Pancreas (tissue), 10 donors: ENCODE results near the gene KRT7. TPM values are rescaled to one million over a fixed set of nuclear protein-coding genes. Genes with fewer than 3 reads are reported as not detected.

Experiments used
- ATAC-seq, 4 donors: fragments of 200-7000 bp; cut with Tn5 transposase; one replicate each; pipeline versions ENCODE4 v1.8.0 to v1.9.1; 2020; ENCODE audit warnings: mild to moderate bottlenecking in 4 of 4, moderate library complexity in 4 of 4
- DNase-seq, 6 donors: peaks; one replicate each; pipeline ENCODE4 v3.0.0-alpha.2; 2020
- FAIRE-seq: peaks from 2 replicates; lab custom pipeline; 2012; peaks lifted over from hg19 to GRCh38; lab: Jason Lieb, UNC
- H3K27ac ChIP-seq, 4 donors: fragments of 200-600 bp; sonication (generic); 1 replicate in 3 of 4; 2 replicates in 1 of 4; pipeline versions ENCODE4 v1.5.0 to v1.8.0; 2020
- H3K27me3 ChIP-seq, 4 donors: fragments of 200-600 bp; one replicate each; pipeline ENCODE4 v1.8.0; 2021
- H3K36me3 ChIP-seq, 3 donors: fragments of 200-600 bp; sonication (generic) in 1 of 3; one replicate each; pipeline versions ENCODE4 v1.5.0 to v1.8.0; 2020 to 2021
- H3K4me1 ChIP-seq, 3 donors: fragments of 200-600 bp; one replicate each; pipeline ENCODE4 v1.8.0; 2021
- H3K4me3 ChIP-seq, 4 donors: fragments of 200-600 bp; sonication (generic) in 2 of 4; one replicate each; pipeline versions ENCODE4 v1.5.0 to v1.8.0; 2020 to 2021
- H3K9me3 ChIP-seq, 4 donors: fragments of 200-600 bp; one replicate each; pipeline ENCODE4 v1.8.0; 2021
- WGBS, 2 donors: extraction: QIAGEN DNeasy Blood & Tissue Kit; methylation state at CpG; one replicate each; pipeline ENCODE4 v1.1.7; 2013; 5-methylcytosine and 5-hydroxymethylcytosine counted together
- intact Hi-C, 3 donors: fragments of 100-400 bp; cut with DNase I; formaldehyde crosslinking; loops; one replicate each; pipeline versions ENCODE4 v1.11.1 to v1.14.2; 2022
- polyA plus RNA-seq, 2 donors: library from polyadenylated mRNA; stranded (reverse); fragments of 200-250 nt; gene quantifications; one replicate each; pipeline ENCODE4 v1.2.3, GENCODE V29; 2013
- total RNA-seq, 6 donors: library from RNA; stranded (reverse); fragmentation: NEBNext Ultra II Directional in 4 of 6; extraction: Animal tissue kit (Norgen Biotek cat#: 25700) in 4 of 6; gene quantifications; one replicate each; pipeline versions ENCODE4 v1.2.1 to v1.2.4, GENCODE V29; 2021 to 2023
- TF ChIP-seq, protein P1 (sequence below), 4 donors: fragments of 200-600 bp; sonication (generic) in 3 of 4; IDR thresholded peaks; one replicate each; pipeline versions ENCODE4 v1.5.0 to v1.8.0; 2021; ENCODE audit warnings: antibody characterized with exemption in 4 of 4
- donor health status: healthy with polysubstance abuse.
- donor health status: DM: no; HTN: no; CAD: no; lungs with moderate emphysema.
- donor health status: DM: no; HTN: no; CAD: no.
- donor health status: control.
- donor health status: control.
- donor health status: Bipolar disorder and iron deficiency.
- donor health status: DM: yes; HTN: yes; CAD: no.
- donor health status: DM: no; HTN: no; CAD: no.
- donor health status: DM: no; HTN: no; CAD: no.
- donor health status: DM: yes; HTN: yes; CAD: no.

KRT7 gene
- total RNA-seq (100 to 1,000 TPM in 3 of 6 donors, 10 to 100 TPM in 3; 57.5 to 336 (median 90.6) TPM), polyA plus RNA-seq (100 to 1,000 TPM; 111 to 238 TPM)

DNA sequence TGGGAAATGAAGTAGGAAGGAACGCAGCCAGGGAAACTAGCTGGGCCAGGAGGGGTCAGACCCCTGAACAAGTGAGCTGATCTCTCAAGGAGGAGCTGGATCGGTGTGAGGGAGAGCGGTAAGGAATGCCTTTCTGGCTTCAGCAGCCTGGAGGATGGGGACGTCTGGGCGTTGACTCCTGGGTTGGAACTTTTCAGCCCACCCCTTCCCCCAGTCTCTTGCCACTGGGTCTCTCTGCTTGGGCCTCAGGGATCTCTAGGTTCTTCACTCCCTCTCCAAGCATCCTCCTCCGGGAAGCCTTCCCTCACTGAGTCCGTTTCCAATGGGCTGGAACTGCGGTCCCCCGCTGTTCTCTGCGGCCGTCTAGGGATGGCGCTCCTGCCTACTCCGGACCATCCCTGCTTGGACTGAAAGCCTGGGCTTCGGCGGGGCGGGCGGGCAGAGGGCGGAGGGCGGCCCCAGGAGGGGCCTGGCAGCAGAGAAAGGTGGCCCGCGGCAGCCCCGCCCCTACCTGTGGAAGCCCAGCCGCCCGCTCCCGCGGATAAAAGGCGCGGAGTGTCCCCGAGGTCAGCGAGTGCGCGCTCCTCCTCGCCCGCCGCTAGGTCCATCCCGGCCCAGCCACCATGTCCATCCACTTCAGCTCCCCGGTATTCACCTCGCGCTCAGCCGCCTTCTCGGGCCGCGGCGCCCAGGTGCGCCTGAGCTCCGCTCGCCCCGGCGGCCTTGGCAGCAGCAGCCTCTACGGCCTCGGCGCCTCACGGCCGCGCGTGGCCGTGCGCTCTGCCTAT lies at the start of gene KRT7:
TSS of gene KRT7 (plus strand) at position 570 of the 788 bp plus-strand sequence. CDS start at position 624, 54 bp downstream.
- Histone ChIP-seq H3K9me3 (no peaks in the 10 kb centered on the region), H3K36me3 (no peaks in the 10 kb centered on the region), H3K27ac (peak within 1 kb of the TSS in 2 of 4 donors; percentile 69 to 78), H3K4me1 (peaks cover 16 to 44% (median 36%) of the 10 kb centered on the region in 3 donors), H3K27me3 (no peaks in the 10 kb centered on the region), H3K4me3 (peak within 1 kb of the TSS in 2 of 4 donors; percentile 23 to 39)
- TF ChIP-seq, protein P1, sequence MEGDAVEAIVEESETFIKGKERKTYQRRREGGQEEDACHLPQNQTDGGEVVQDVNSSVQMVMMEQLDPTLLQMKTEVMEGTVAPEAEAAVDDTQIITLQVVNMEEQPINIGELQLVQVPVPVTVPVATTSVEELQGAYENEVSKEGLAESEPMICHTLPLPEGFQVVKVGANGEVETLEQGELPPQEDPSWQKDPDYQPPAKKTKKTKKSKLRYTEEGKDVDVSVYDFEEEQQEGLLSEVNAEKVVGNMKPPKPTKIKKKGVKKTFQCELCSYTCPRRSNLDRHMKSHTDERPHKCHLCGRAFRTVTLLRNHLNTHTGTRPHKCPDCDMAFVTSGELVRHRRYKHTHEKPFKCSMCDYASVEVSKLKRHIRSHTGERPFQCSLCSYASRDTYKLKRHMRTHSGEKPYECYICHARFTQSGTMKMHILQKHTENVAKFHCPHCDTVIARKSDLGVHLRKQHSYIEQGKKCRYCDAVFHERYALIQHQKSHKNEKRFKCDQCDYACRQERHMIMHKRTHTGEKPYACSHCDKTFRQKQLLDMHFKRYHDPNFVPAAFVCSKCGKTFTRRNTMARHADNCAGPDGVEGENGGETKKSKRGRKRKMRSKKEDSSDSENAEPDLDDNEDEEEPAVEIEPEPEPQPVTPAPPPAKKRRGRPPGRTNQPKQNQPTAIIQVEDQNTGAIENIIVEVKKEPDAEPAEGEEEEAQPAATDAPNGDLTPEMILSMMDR (IDR thresholded peaks at IDR 0.05) = no peak
- 14 to 16% methylated on average over 58 of the region's 58 CpGs for WGBS, 2 donors
- FAIRE-seq (no peak), ATAC-seq (peak; percentile 34 to 67 (median 52)), DNase-seq (peak; percentile 55 to 83 (median 74))
- intact Hi-C loops = no loop called here

DNA sequence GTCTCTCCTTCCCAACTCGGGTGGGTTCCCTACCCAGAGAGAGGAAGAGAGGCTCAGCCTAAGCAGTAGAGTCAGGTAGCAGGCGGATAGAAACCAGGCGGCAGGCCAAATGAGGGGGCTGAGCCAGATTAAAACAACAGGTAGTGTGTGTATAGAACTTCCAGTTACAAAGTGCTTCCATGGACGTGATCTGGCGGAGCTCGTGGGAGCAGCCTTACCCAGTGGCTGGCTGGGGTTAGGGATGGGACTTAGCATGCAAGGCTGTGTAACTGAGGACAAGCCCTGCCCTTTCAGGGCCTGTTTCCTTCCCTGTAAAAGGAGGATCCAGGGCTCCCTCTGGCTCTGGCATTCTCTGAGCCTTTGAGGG lies 49.5 kb upstream of the KRT7 start:
- intact Hi-C loops = no loop called here
- peak overlapping the region in 2 of 4 donors; percentile 13 to 59 for H3K27ac ChIP-seq
- H3K36me3 ChIP-seq = no peaks in the 10 kb centered on the region
- DNase-seq (peak in 1 of 6 donors; percentile 42), ATAC-seq (peak in 3 of 4 donors; percentile 30 to 63 (median 34)), FAIRE-seq (no peak)
- no peaks in the 10 kb centered on the region for H3K27me3 ChIP-seq
- 55 to 61% methylated on average over 6 of the region's 6 CpGs for WGBS, 2 donors
- H3K4me3 ChIP-seq = no peak overlapping the region
- TF ChIP-seq, protein P1 (IDR thresholded peaks at IDR 0.05) = no peak
- no peaks in the 10 kb centered on the region for H3K4me1 ChIP-seq
- no peaks in the 10 kb centered on the region for H3K9me3 ChIP-seq

DNA sequence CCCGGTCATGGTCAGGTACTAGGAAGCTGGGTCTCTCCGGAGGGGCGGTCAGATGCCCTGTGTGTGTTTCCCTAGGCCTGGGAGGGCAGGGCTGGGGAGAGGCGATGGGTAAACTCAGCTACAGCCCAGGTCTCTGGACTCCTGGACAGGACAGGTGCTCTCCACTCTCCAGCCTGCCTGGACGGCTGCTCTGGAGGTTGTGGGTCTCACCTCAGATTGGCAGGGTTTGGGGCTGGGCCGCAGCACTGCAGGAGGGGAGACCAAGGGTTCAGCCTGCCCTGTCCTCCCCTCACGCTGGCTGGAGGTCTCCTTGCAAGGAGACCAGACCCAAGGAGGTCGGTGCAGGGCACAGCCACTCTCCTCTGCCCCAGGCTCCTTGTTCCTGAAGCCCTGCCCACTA lies 49.1 kb upstream of the KRT7 start:
- intact Hi-C loops = no loop called here
- TF ChIP-seq, protein P1 (IDR thresholded peaks at IDR 0.05) = no peak
- H3K36me3 ChIP-seq = no peaks in the 10 kb centered on the region
- H3K27ac ChIP-seq = peak overlapping the region in 2 of 4 donors; percentile 13 to 59
- no peaks in the 10 kb centered on the region for H3K27me3 ChIP-seq
- ATAC-seq = no peak
- FAIRE-seq = no peak
- 84 to 88% methylated on average over 8 of the region's 8 CpGs for WGBS, 2 donors
- DNase-seq = peak in 1 of 6 donors; percentile 44
- no peaks in the 10 kb centered on the region for H3K4me1 ChIP-seq
- no peaks in the 10 kb centered on the region for H3K9me3 ChIP-seq
- no peak overlapping the region for H3K4me3 ChIP-seq

DNA sequence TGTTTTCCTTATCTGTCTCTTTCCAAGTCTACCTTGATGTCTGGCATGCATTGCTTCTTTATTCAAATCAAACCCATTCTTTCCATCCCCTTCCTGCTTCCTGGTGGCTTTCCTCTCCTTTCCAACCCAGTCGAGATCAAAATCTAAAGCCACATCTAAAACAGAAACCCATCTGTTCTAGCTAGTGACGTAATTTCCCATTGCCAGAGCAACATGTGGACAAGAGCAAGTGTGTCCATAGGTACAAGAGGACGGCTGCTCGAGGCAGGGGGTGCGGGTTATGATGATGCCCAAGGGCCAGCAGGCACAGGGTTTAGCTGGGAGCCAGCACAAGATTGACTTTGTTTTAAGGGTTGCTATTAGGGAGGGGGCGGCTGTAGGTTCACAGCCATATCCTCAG lies 48.2 kb upstream of the KRT7 start:
- Histone ChIP-seq H3K27ac (no peak overlapping the region), H3K4me1 (no peaks in the 10 kb centered on the region), H3K4me3 (no peak overlapping the region), H3K9me3 (no peaks in the 10 kb centered on the region), H3K36me3 (no peaks in the 10 kb centered on the region), H3K27me3 (no peaks in the 10 kb centered on the region)
- no peak for DNase-seq
- no peak for FAIRE-seq
- TF ChIP-seq, protein P1 (IDR thresholded peaks at IDR 0.05) = no peak
- 80% methylated on average over 6 of the region's 6 CpGs for WGBS, 2 donors
- ATAC-seq = no peak
- intact Hi-C loops = no loop called here
